ENCODE measurements around the gene RERE. TPM values are rescaled to one million over a fixed set of nuclear protein-coding genes. Genes with fewer than 3 reads are reported as not detected.

RERE gene
- total RNA-seq, 2 donors from 2014 or later = 207 to 322 TPM

DNA sequence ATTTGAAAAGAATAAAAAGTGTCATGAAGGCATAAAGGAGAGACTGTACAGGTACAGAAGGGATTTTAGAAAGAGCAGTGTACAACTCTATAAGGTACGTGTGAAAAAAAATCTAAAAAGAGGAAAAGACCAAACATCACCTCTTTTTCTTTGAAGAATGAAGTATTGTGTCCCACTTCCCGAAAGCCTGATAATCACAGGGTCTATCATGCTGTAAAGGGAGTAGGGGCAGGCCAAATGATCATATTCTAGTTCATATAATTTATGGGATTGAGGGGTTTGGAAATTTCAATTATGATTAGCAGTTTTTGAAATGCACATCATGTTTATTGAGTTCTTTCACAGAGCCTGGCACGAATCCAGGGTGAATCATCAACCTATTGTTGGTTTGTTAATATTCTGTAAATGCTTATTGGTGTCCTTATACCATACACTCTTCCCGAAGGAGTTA lies 910 bp upstream of the RERE start:
- H3K27me3 ChIP-seq (replicated peaks; ENCODE audit: insufficient read depth) = no peaks in the 10 kb centered on the region
- no peak for TF ChIP-seq POLR2AphosphoS5 (IDR thresholded peaks at IDR 0.05)
- TF ChIP-seq CTCF (IDR thresholded peaks at IDR 0.05) = no peak
- TF ChIP-seq POLR2A (IDR thresholded peaks at IDR 0.05) = no peak
- H3K4me1 ChIP-seq (replicated peaks) = peaks cover 3% of the 10 kb centered on the region
- H3K36me3 ChIP-seq = no peaks in the 10 kb centered on the region
- peak; percentile 47 for DNase-seq (ENCODE audit: low spot score)
- H3K9me3 ChIP-seq = no peaks in the 10 kb centered on the region
- H3K4me3 ChIP-seq = peak overlapping the region; percentile 85
- intact Hi-C loops (cut with DNase I) = no loop called here
- WGBS = 16% methylated on average over 4 of the region's 4 CpGs
- H3K27ac ChIP-seq = peak overlapping the region; percentile 94 to 97

DNA sequence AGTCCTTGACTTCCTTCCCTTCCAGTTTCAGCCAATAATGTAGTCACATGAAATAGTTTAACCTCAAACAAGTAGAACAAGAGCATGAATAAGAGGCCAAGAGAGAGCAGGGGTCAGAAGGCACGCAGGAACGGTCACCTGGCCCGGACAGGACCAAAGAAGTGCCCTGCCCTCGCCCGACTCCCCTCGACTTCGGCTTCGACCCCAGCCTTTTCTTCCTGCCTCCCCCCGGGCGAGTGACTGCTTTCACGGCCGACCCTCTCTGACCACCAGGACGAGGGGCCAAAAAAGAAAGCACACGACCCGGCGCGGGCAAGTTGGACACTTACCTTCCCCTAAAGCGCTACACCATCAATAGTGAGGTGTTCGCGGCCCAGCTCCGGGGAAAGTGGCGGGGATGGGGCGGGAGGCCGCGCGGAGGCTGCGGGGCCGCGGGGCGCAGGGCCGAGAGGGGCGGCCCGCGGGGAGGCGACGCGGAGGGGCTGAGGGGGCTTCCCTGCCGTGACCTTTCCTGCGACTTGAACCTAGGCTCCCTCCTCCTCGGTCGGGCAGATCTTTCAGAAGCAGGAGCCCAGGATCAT lies 519 bp downstream of the RERE start:
- Histone ChIP-seq H3K4me1 (replicated peaks) (peaks cover 2% of the 10 kb centered on the region), H3K27me3 (replicated peaks; ENCODE audit: insufficient read depth) (no peaks in the 10 kb centered on the region), H3K4me3 (peak overlapping the region; percentile 85), H3K27ac (peak overlapping the region; percentile 94 to 97), H3K36me3 (no peaks in the 10 kb centered on the region), H3K9me3 (no peaks in the 10 kb centered on the region)
- under 1% methylated on average over 41 of the region's 41 CpGs for WGBS
- DNase-seq (ENCODE audit: low spot score) = no peak
- no peak for TF ChIP-seq POLR2AphosphoS5 (IDR thresholded peaks at IDR 0.05)
- no peak for TF ChIP-seq CTCF (IDR thresholded peaks at IDR 0.05)
- no peak for TF ChIP-seq POLR2A (IDR thresholded peaks at IDR 0.05)
- intact Hi-C loops (cut with DNase I) = no loop called here

- Histone ChIP-seq H3K36me3 (no peaks in the 10 kb centered on the region), H3K9me3 (no peaks in the 10 kb centered on the region), H3K27me3 (replicated peaks; ENCODE audit: insufficient read depth) (no peaks in the 10 kb centered on the region), H3K4me3 (peak overlapping the region; percentile 85), H3K27ac (peak overlapping the region; percentile 94 to 97), H3K4me1 (replicated peaks) (no peaks in the 10 kb centered on the region)
- intact Hi-C loops (cut with DNase I) = no loop called here
- WGBS = 5% methylated on average over 3 of the region's 3 CpGs
- DNase-seq (ENCODE audit: low spot score) = no peak
- TF ChIP-seq POLR2A (IDR thresholded peaks at IDR 0.05) (no peak), POLR2AphosphoS5 (IDR thresholded peaks at IDR 0.05) (no peak), CTCF (IDR thresholded peaks at IDR 0.05) (no peak)
Measured at GRCh38 chr1:8816264-8816663, 1.2 kb downstream of the RERE start.

GRCh38 chr1:8815582-8816151 lies 1.8 kb downstream of the RERE start:
- Histone ChIP-seq H3K9me3 (no peaks in the 10 kb centered on the region), H3K4me1 (replicated peaks) (no peaks in the 10 kb centered on the region), H3K4me3 (peak overlapping the region in 1 of 2 donors; percentile 85), H3K36me3 (no peaks in the 10 kb centered on the region), H3K27me3 (replicated peaks; ENCODE audit: insufficient read depth) (no peaks in the 10 kb centered on the region), H3K27ac (peak overlapping the region; percentile 94 to 97)
- WGBS = 9% methylated on average over 2 of the region's 2 CpGs
- no peak for DNase-seq (ENCODE audit: low spot score)
- intact Hi-C loops (cut with DNase I) = no loop called here
- no peak for TF ChIP-seq CTCF (IDR thresholded peaks at IDR 0.05)
- TF ChIP-seq POLR2A (IDR thresholded peaks at IDR 0.05) = no peak
- TF ChIP-seq POLR2AphosphoS5 (IDR thresholded peaks at IDR 0.05) = no peak

GRCh38 chr1:8814865-8815264 lies 2.6 kb downstream of the RERE start:
- DNase-seq (ENCODE audit: low spot score) = no peak
- H3K9me3 ChIP-seq = no peaks in the 10 kb centered on the region
- 43% methylated on average over 5 of the region's 5 CpGs for WGBS
- no peaks in the 10 kb centered on the region for H3K4me1 ChIP-seq (replicated peaks)
- H3K4me3 ChIP-seq = no peak overlapping the region
- H3K27me3 ChIP-seq (replicated peaks; ENCODE audit: insufficient read depth) = no peaks in the 10 kb centered on the region
- intact Hi-C loops (cut with DNase I) = no loop called here
- H3K27ac ChIP-seq = peak overlapping the region in 1 of 2 donors; percentile 97
- H3K36me3 ChIP-seq = no peaks in the 10 kb centered on the region
- TF ChIP-seq CTCF (IDR thresholded peaks at IDR 0.05) = peak in 1 of 4 experiments; percentile 20
- peak; percentile 30 for TF ChIP-seq POLR2AphosphoS5 (IDR thresholded peaks at IDR 0.05)
- TF ChIP-seq POLR2A (IDR thresholded peaks at IDR 0.05) = no peak
